NT2/D1 (cell line): Measurements from ENCODE around the gene PLCB4.

Source experiments
- YY1 ChIP-seq: IDR thresholded peaks from 2 replicates; pipeline ENCODE4 v1.6.1; 2011; ENCODE audit not compliant: insufficient read length, insufficient read depth
- ZNF274 ChIP-seq: IDR thresholded peaks from 2 replicates; pipeline ENCODE4 v1.6.1; 2011; ENCODE audit warnings: mild to moderate bottlenecking, low read depth, low read length

GRCh38 chr20:9072861-9073500, 4.1 kb downstream of the PLCB4 start:
- TF ChIP-seq YY1 (no peak), ZNF274 (no peak)
